ENCODE data around the gene GALNTL6. TPM values are rescaled to one million over a fixed set of nuclear protein-coding genes. Genes with fewer than 3 reads are reported as not detected.

GALNTL6 gene
- total and polyA plus RNA-seq, 2 donors (not counting 3 experiments of a cell fraction or from before 2014, with no cell fraction given) = not detected

- Histone ChIP-seq H3K27me3 (ENCODE audit: control insufficient read depth in 2 of 2, insufficient read depth in 2 of 2, low read length in 2 of 2) (no peaks in the 10 kb centered on the region), H3K4me2 (ENCODE audit: insufficient read depth, low read length) (no peak overlapping the region), H3K4me3 (replicated peaks in 1 of 3; ENCODE audit: insufficient read depth in 1 of 3, low read depth in 1 of 3, low read length in 3 of 3) (no peak overlapping the region), H3K9me1 (replicated peaks; ENCODE audit: control insufficient read depth, extremely low read depth, insufficient read depth, low read length) (no peaks in the 10 kb centered on the region), H3K36me3 (ENCODE audit: control insufficient read depth in 2 of 2, extremely low read depth in 1 of 2, insufficient read depth in 2 of 2, low read length in 2 of 2) (no peaks in the 10 kb centered on the region), H3K4me1 (ENCODE audit: control insufficient read depth, extremely low read depth, insufficient read depth, low read length) (no peaks in the 10 kb centered on the region), H3K27ac (ENCODE audit: insufficient read depth, low read depth, low read length) (no peak overlapping the region), H2AFZ (ENCODE audit: low read depth, low read length) (no peak overlapping the region), H3K9ac (replicated peaks; ENCODE audit: extremely low read depth, insufficient read depth, low read length) (no peak overlapping the region), H4K20me1 (replicated peaks; ENCODE audit: control insufficient read depth, extremely low read depth, insufficient read depth, low read length) (no peaks in the 10 kb centered on the region), H3K9me3 (replicated peaks; ENCODE audit: control insufficient read depth, insufficient read depth, low read length) (peaks cover 2% of the 10 kb centered on the region), H3K79me2 (ENCODE audit: control insufficient read depth, insufficient read depth, low read length) (no peaks in the 10 kb centered on the region)
- dilution Hi-C loops (cut with MboI; ENCODE audit: extremely low pct_ligation_motif_present, low sequenced_read_pairs) = no loop called here
- DNase-seq (ENCODE audit: low read depth, low spot score) (no peak), FAIRE-seq (no peak)
- POLR2A ChIA-PET = no interaction called here
- no TSS peak for BruUV-seq (replicated peaks)
- intact Hi-C loops (cut with micrococcal nuclease) = no loop called here
- CTCF ChIA-PET = no interaction called here
- TF ChIP-seq POLR2A (IDR thresholded peaks at IDR 0.05; ENCODE audit: low read depth, low read length) = no peak
- TF ChIP-seq EZH2 (IDR thresholded peaks at IDR 0.05; ENCODE audit: borderline replicate concordance, low read depth, low read length, severe bottlenecking) = no peak
- TF ChIP-seq MYC (IDR thresholded peaks at IDR 0.05; ENCODE audit: low read depth, low read length) = no peak
- TF ChIP-seq CTCF (IDR thresholded peaks at IDR 0.05; ENCODE audit: extremely low read depth in 1 of 2, insufficient read depth in 1 of 2, low read depth in 1 of 2, low read length in 2 of 2) = no peak
- TF ChIP-seq MAX (IDR thresholded peaks at IDR 0.05; ENCODE audit: insufficient read depth, insufficient read length) = no peak
- TF ChIP-seq GATA2 (IDR thresholded peaks at IDR 0.05; ENCODE audit: insufficient read depth, insufficient read length, low read depth, low read length) = no peak
- no peak for TF ChIP-seq FOS (IDR thresholded peaks at IDR 0.05; ENCODE audit: borderline replicate concordance, insufficient read depth, low read length)
- TF ChIP-seq JUN (IDR thresholded peaks at IDR 0.05; ENCODE audit: borderline replicate concordance, insufficient read depth, insufficient read length, low read depth) = no peak
- no peak for TF ChIP-seq POLR2AphosphoS5 (IDR thresholded peaks at IDR 0.05; ENCODE audit: insufficient read depth, low read depth, low read length)
Measured at GRCh38 chr4:172356016-172356415, 542.8 kb downstream of the GALNTL6 start.

Data from endothelial cell of umbilical vein (primary cell).